Choroid plexus epithelial cell (primary cell): ENCODE results near the gene OR4K2.
"Not testable (repeated sequence)": the region's sequence is repeated elsewhere in the genome, so short reads cannot be mapped to it uniquely, and the experiment has no call there.

Source experiments
- DNase-seq: peaks from one replicate; pipeline ENCODE4 v3.0.0-alpha.2; 2010; ENCODE audit warnings: low read depth
- H3K4me3 ChIP-seq: 2 replicates; pipeline ENCODE4 v1.5.1; 2011; ENCODE audit warnings: low read depth, mild to moderate bottlenecking, control low read depth, low read length, moderate library complexity
- CTCF ChIP-seq: conservative IDR thresholded peaks from 2 replicates; pipeline ENCODE4 v1.5.1; 2011; ENCODE audit warnings: low read depth, mild to moderate bottlenecking, control low read depth, inconsistent platforms, low read length, moderate library complexity

Gene OR4K2

GRCh38 chr14:19874842-19875241 is at the start of gene OR4K2:
Gene OR4K2 (plus strand): TSS chr14:19875142. CDS start chr14:19876268, 1,126 bp downstream.
- no peak for DNase-seq

GRCh38 chr14:19827626-19828244 is 47.2 kb upstream of the OR4K2 start:
- not testable (repeated sequence) for H3K4me3 ChIP-seq, DNase-seq

More at GRCh38 chr14:19874842-19875241, at the start of gene OR4K2:
- TF ChIP-seq CTCF = no peak
- H3K4me3 ChIP-seq = no peak within 1 kb of the TSS

GRCh38 chr14:19828314-19828713 is 46.6 kb upstream of the OR4K2 start:
- H3K4me3 ChIP-seq = no peak overlapping the region
- DNase-seq = no peak
- TF ChIP-seq CTCF = no peak

GRCh38 chr14:19834203-19834848 is 40.6 kb upstream of the OR4K2 start:
- not testable (repeated sequence) for H3K4me3 ChIP-seq, DNase-seq

- no peak for TF ChIP-seq CTCF
- no peak overlapping the region for H3K4me3 ChIP-seq
- DNase-seq = no peak
Measured at GRCh38 chr14:19838433-19838832, 36.5 kb upstream of the OR4K2 start.

GRCh38 chr14:19851365-19851764 is 23.6 kb upstream of the OR4K2 start:
- no peak overlapping the region for H3K4me3 ChIP-seq
- no peak for DNase-seq
- TF ChIP-seq CTCF = no peak

GRCh38 chr14:19866061-19866669 is 8.8 kb upstream of the OR4K2 start:
- not testable (repeated sequence) for H3K4me3 ChIP-seq, DNase-seq

GRCh38 chr14:19873178-19873577 is 1.8 kb upstream of the OR4K2 start:
- DNase-seq = no peak
- H3K4me3 ChIP-seq = no peak overlapping the region
- no peak for TF ChIP-seq CTCF
